Astrocyte (in vitro differentiated cells and primary cell): ENCODE results near the gene DGKH. TPM values are rescaled to one million over a fixed set of nuclear protein-coding genes. Genes with fewer than 3 reads are reported as not detected.

Experiments used
- DNase-seq: peaks from one replicate; pipeline ENCODE4 v3.0.0-alpha.2; 2010; ENCODE audit warnings: low read depth
- FAIRE-seq: peaks from 2 replicates; lab custom pipeline; 2011; peaks lifted over from hg19 to GRCh38; lab: Jason Lieb, UNC
- H2AFZ ChIP-seq: 2 replicates; pipeline ENCODE4 v1.6.0; 2012; ENCODE audit warnings: low read depth, low read length, inconsistent platforms
- H3K27ac ChIP-seq: 2 replicates; pipeline ENCODE4 v1.5.1; 2011; ENCODE audit warnings: low read depth, low read length, inconsistent platforms
- H3K27me3 ChIP-seq: 2 replicates; pipeline ENCODE4 v1.6.0; 2011; ENCODE audit warnings: low read length, inconsistent platforms; ENCODE audit not compliant: insufficient read depth
- H3K36me3 ChIP-seq: 2 replicates; pipeline ENCODE4 v1.5.1; 2011; ENCODE audit warnings: low read length, inconsistent platforms; ENCODE audit not compliant: insufficient read depth
- H3K4me1 ChIP-seq: 2 replicates; pipeline ENCODE4 v1.5.1; 2011; ENCODE audit warnings: low read length, inconsistent platforms; ENCODE audit not compliant: insufficient read depth
- H3K4me2 ChIP-seq: 2 replicates; pipeline ENCODE4 v1.6.0; 2012; ENCODE audit warnings: low read length, inconsistent platforms
- H3K4me3 ChIP-seq: 2 replicates; pipeline ENCODE4 v1.5.1; 2011; ENCODE audit warnings: low read depth, mild to moderate bottlenecking, low read length, inconsistent platforms; ENCODE audit not compliant: insufficient read depth
- H3K79me2 ChIP-seq: 2 replicates; pipeline ENCODE4 v1.6.0; 2012; ENCODE audit warnings: mild to moderate bottlenecking, low read length, inconsistent platforms; ENCODE audit not compliant: insufficient read depth
- H3K9ac ChIP-seq: 2 replicates; pipeline ENCODE4 v1.6.0; 2012; ENCODE audit warnings: mild to moderate bottlenecking, low read length, inconsistent platforms
- H3K9me3 ChIP-seq: 2 replicates; pipeline ENCODE4 v1.5.1; 2012; ENCODE audit warnings: low read depth, mild to moderate bottlenecking, low read length, inconsistent platforms; ENCODE audit not compliant: insufficient read depth
- H4K20me1 ChIP-seq: 2 replicates; pipeline ENCODE4 v1.6.0; 2012; ENCODE audit warnings: low read length, inconsistent platforms; ENCODE audit not compliant: insufficient read depth
- H3K27ac Mint-ChIP-seq: one replicate; pipeline ENCODE4 v1.8.0; 2021; ENCODE audit warnings: mild to moderate bottlenecking, mixed read lengths; ENCODE audit not compliant: unreplicated experiment
- H3K27me3 Mint-ChIP-seq: one replicate; pipeline ENCODE4 v1.8.0; 2021; ENCODE audit warnings: low read depth, mixed read lengths; ENCODE audit not compliant: unreplicated experiment
- H3K36me3 Mint-ChIP-seq: one replicate; pipeline ENCODE4 v1.8.0; 2021; ENCODE audit warnings: low read depth, mixed read lengths; ENCODE audit not compliant: unreplicated experiment
- H3K4me1 Mint-ChIP-seq: one replicate; pipeline ENCODE4 v1.8.0; 2021; ENCODE audit warnings: low read depth, mixed read lengths; ENCODE audit not compliant: unreplicated experiment
- H3K4me3 Mint-ChIP-seq: one replicate; pipeline ENCODE4 v1.8.0; 2021; ENCODE audit warnings: mild to moderate bottlenecking, moderate library complexity, mixed read lengths; ENCODE audit not compliant: unreplicated experiment
- H3K9me3 Mint-ChIP-seq: one replicate; pipeline ENCODE4 v1.8.0; 2021; ENCODE audit warnings: mild to moderate bottlenecking, mixed read lengths; ENCODE audit not compliant: unreplicated experiment
- CTCF ChIP-seq: IDR thresholded peaks from 2 replicates; pipeline ENCODE4 v1.5.1; 2011; ENCODE audit warnings: low read depth, mild to moderate bottlenecking, inconsistent platforms, low read length, moderate library complexity; ENCODE audit not compliant: insufficient read depth
- EZH2 ChIP-seq: IDR thresholded peaks from 2 replicates; pipeline ENCODE4 v1.6.1; 2012; ENCODE audit warnings: mild to moderate bottlenecking, low read length, inconsistent platforms; ENCODE audit not compliant: insufficient read depth
- total RNA-seq: library from RNA; stranded (reverse); gene quantifications from 2 replicates; pipeline ENCODE4 v1.2.1, GENCODE V29; 2021

Gene DGKH
- total RNA-seq, 1 donor from 2014 or later = 16.4 TPM

GRCh38 chr13:42017264-42017663, 31.2 kb upstream of the DGKH start:
- Histone ChIP-seq H4K20me1 (no peaks in the 10 kb centered on the region), H3K9ac (no peak overlapping the region), H3K4me2 (no peak overlapping the region), H3K79me2 (no peaks in the 10 kb centered on the region), H3K9me3 (no peaks in the 10 kb centered on the region), H3K4me3 (no peak overlapping the region), H3K4me1 (no peaks in the 10 kb centered on the region), H3K27me3 (no peaks in the 10 kb centered on the region), H2AFZ (no peak overlapping the region), H3K27ac (no peak overlapping the region), H3K36me3 (no peaks in the 10 kb centered on the region)
- H3K36me3 Mint-ChIP-seq = no peaks in the 10 kb centered on the region
- no peaks in the 10 kb centered on the region for H3K9me3 Mint-ChIP-seq
- no peak for FAIRE-seq
- no peaks in the 10 kb centered on the region for H3K4me1 Mint-ChIP-seq
- DNase-seq = no peak
- peaks cover 2% of the 10 kb centered on the region for H3K27me3 Mint-ChIP-seq
- H3K4me3 Mint-ChIP-seq = no peak overlapping the region
- no peak for TF ChIP-seq EZH2
- TF ChIP-seq CTCF = no peak
- H3K27ac Mint-ChIP-seq = no peak overlapping the region

- no peak for DNase-seq
- no peaks in the 10 kb centered on the region for H3K36me3 ChIP-seq
- no peaks in the 10 kb centered on the region for H3K79me2 ChIP-seq
- H4K20me1 ChIP-seq = no peaks in the 10 kb centered on the region
- H3K27me3 Mint-ChIP-seq = peaks cover 2% of the 10 kb centered on the region
- TF ChIP-seq CTCF = no peak
- no peak for TF ChIP-seq EZH2
- H2AFZ ChIP-seq = no peak overlapping the region
- H3K36me3 Mint-ChIP-seq = no peaks in the 10 kb centered on the region
- H3K9me3 ChIP-seq = no peaks in the 10 kb centered on the region
- no peak overlapping the region for H3K4me3 Mint-ChIP-seq
- H3K9me3 Mint-ChIP-seq = no peaks in the 10 kb centered on the region
- H3K27ac Mint-ChIP-seq = no peak overlapping the region
- no peak overlapping the region for H3K27ac ChIP-seq
- H3K27me3 ChIP-seq = no peaks in the 10 kb centered on the region
- peaks cover 8% of the 10 kb centered on the region for H3K4me1 Mint-ChIP-seq
- H3K4me1 ChIP-seq = peaks cover 7% of the 10 kb centered on the region
- no peak overlapping the region for H3K9ac ChIP-seq
- FAIRE-seq = no peak
- H3K4me2 ChIP-seq = no peak overlapping the region
- H3K4me3 ChIP-seq = no peak overlapping the region
Observed at GRCh38 chr13:42021851-42022250, 26.6 kb upstream of the DGKH start.

GRCh38 chr13:42022336-42022735, 26.1 kb upstream of the DGKH start:
- peaks cover 2% of the 10 kb centered on the region for H3K27me3 Mint-ChIP-seq
- FAIRE-seq = no peak
- Histone ChIP-seq H3K79me2 (no peaks in the 10 kb centered on the region), H3K9me3 (no peaks in the 10 kb centered on the region), H3K27me3 (no peaks in the 10 kb centered on the region), H3K36me3 (no peaks in the 10 kb centered on the region), H4K20me1 (no peaks in the 10 kb centered on the region), H2AFZ (no peak overlapping the region), H3K27ac (no peak overlapping the region), H3K4me3 (no peak overlapping the region), H3K9ac (no peak overlapping the region), H3K4me1 (peaks cover 7% of the 10 kb centered on the region), H3K4me2 (no peak overlapping the region)
- H3K4me3 Mint-ChIP-seq = no peak overlapping the region
- TF ChIP-seq CTCF (no peak), EZH2 (no peak)
- no peaks in the 10 kb centered on the region for H3K36me3 Mint-ChIP-seq
- peaks cover 8% of the 10 kb centered on the region for H3K4me1 Mint-ChIP-seq
- DNase-seq = no peak
- H3K9me3 Mint-ChIP-seq = no peaks in the 10 kb centered on the region
- no peak overlapping the region for H3K27ac Mint-ChIP-seq
